Superior temporal gyrus (tissue), 1 donor: ENCODE results near the gene NR1H2.
"Not testable (repeated sequence)": the region's sequence is repeated elsewhere in the genome, so short reads cannot be mapped to it uniquely, and the experiment has no call there.

Experiments used
- DNase-seq: peaks from one replicate; pipeline ENCODE4 v3.0.0-alpha.2; 2016; ENCODE audit errors: extremely low spot score

The NR1H2 gene

GRCh38 chr19:50378169-50378862, 2.1 kb downstream of the NR1H2 start:
- DNase-seq = no peak

DNA sequence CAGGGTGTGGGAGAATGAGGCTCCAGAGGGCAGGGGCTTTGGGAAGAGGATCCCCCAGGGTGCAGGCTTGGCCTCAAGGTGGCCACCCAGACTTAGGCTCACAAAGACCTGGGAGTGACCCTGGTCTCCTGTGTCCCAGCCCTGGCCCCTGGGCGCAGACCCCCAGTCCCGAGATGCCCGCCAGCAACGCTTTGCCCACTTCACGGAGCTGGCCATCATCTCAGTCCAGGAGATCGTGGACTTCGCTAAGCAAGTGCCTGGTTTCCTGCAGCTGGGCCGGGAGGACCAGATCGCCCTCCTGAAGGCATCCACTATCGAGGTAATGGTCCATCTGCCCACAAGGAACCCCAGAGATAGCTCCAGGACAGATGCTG, 2.6 kb downstream of the NR1H2 start:
- no peak for DNase-seq

GRCh38 chr19:50379602-50380001, 3.3 kb downstream of the NR1H2 start:
- no peak for DNase-seq

- DNase-seq = no peak
Measured at GRCh38 chr19:50380137-50380536, 3.9 kb downstream of the NR1H2 start.

- DNase-seq = no peak
Measured at GRCh38 chr19:50380751-50381151, 4.5 kb downstream of the NR1H2 start.

DNA sequence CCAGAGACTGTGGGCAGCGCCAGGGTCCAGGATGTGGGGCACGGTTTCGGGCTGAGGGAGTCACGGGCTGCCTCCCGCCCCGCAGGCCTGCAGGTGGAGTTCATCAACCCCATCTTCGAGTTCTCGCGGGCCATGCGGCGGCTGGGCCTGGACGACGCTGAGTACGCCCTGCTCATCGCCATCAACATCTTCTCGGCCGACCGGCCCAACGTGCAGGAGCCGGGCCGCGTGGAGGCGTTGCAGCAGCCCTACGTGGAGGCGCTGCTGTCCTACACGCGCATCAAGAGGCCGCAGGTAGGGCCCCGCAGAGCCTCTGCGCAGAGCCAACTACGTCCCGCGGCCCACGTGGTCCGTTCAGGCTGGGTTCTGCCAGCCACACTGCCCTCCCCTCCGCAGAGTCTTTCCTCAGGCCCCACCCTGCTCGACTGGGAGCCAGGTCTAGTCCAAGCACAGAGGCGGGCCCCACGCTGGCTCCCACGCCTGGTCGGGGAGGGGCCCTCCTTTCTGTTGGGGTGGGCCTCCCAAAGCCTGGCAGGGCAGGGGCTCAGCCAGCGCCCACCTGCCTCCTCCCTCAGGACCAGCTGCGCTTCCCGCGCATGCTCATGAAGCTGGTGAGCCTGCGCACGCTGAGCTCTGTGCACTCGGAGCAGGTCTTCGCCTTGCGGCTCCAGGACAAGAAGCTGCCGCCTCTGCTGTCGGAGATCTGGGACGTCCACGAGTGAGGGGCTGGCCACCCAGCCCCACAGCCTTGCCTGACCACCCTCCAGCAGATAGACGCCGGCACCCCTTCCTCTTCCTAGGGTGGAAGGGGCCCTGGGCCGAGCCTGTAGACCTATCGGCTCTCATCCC, 5.8 kb downstream of the NR1H2 start:
- no peak for DNase-seq

GRCh38 chr19:50383001-50383851, 7.0 kb downstream of the NR1H2 start:
- DNase-seq = no peak

GRCh38 chr19:50383852-50384684, 7.8 kb downstream of the NR1H2 start, which contains the start of gene POLD1:
TSS of gene POLD1 (plus strand) at chr19:50384347. CDS start at chr19:50398852, 14,505 bp downstream.
- DNase-seq = peak; percentile 88

GRCh38 chr19:50384685-50385535, 8.7 kb downstream of the NR1H2 start:
- DNase-seq = no peak

GRCh38 chr19:50387176-50387867, 11.1 kb downstream of the NR1H2 start:
- no peak for DNase-seq

DNA sequence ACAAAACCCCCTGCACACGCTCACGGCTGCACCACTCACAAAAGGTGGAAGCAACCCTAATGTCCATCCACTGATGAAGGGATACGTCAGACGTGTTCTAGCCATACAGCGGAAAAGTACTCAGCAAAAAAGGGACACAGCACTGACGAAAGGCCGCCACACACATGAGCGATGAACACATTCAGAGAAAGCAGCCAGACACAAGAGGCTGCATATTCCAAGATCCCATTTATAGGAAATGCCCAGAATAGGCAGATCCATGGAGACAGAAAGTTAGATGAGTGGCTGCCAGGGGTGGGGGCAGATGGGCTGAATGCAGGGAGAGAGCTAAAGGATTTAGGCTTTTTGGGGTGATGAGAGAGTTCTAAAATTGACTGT, 11.6 kb downstream of the NR1H2 start:
- peak; percentile 49 for DNase-seq

GRCh38 chr19:50390295-50390694, 14.0 kb downstream of the NR1H2 start:
- not testable (repeated sequence) for DNase-seq

DNA sequence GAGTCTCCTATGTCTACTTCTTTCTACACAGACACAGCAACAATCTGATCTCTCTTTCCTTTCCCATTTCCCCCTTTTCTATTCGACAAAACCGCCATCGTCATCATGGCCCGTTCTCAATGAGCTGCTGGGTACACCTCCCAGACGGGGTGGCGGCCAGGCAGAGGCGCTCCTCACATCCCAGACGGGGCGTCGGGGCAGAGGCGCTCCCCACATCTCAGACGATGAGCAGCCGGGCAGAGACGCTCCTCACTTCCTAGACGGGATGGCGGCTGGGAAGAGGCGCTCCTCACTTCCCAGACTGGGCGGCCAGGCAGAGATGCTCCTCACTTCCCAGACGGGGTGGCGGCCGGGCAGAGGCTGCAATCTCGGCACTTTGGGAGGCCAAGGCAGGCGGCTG, 14.7 kb downstream of the NR1H2 start:
- not testable (repeated sequence) for DNase-seq

DNA sequence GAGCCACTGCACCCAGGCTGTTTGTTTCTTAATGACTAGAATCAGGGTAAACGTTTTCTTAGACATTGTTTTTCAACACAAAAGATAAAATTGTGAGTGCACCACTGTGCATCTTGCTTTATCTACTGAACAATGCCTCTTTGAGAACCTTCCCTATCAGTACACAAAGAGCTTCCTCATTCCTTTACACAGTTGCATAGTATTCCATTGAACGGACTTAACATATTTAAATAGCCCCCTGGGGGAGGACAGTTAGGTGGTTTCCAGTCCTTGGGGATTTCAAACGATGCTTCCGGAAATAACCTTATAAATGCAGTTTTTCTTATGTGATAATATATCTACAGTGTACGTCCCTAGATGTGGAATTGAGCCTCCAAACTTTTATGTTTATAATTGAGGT, 16.5 kb downstream of the NR1H2 start:
- no peak for DNase-seq

DNA sequence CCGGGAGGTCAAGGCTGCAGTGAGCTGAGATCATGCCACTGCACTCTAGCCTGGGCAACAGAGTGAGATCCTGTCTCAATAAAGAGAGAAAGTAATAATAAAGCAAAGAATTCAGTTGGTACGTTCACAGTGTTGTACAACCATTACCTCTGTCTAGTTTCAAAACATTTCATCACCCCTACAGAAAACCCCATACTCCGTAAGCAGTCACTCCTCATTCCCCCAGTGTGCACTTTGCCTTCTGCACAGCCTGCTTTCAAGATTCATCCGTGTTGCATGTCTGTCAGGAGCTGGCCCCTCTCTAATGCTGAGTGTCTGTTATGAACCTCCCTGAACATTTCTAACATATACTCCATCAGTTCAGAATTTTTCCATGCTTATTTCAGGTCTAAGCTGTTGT, 17.3 kb downstream of the NR1H2 start:
- no peak for DNase-seq

DNA sequence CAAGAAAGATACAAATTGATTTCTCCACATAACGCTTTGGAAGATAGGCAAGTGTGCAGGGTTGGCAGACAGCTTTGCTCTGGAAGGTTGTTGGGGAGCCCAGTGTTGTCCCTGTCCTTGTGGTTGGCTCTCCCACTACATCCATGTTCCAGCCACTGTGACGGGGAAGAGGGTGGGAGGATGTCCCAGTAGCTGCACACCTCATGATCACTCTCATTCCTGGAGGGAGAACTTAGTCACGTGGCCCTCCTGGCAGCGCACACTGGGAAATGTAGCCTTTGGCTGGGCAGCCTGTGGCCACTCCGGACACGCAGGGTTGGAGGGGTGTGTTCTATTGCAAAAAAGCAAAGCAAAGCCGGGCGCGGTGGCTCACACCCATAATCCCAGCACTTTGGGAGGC, 17.8 kb downstream of the NR1H2 start:
- DNase-seq = no peak

DNA sequence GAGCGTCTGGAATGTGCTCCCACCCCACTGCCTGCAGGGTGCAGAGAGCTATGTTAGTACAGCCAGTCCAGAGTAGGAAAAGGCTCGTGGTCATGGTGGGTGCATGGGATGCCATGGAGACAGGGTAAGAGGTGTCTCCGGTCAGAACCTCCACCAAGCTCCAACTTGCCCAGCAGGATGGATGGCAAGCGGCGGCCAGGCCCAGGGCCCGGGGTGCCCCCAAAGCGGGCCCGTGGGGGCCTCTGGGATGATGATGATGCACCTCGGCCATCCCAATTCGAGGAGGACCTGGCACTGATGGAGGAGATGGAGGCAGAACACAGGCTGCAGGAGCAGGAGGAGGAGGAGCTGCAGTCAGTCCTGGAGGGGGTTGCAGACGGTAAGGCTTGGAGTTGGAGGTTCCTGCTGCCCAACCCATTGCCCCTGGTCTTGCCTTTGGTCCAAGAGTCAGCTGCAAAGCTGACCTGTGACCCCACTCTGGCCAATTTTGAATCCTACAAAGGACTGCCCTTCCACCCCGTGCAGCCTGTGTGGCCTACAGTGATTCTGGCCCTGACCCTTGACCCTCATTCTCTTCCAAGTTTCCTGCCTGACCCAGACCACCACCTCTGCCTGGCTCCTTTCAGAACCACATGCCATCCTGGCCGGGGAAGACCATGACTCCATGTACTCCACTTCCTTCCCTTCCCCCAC, 22.6 kb downstream of the NR1H2 start:
- no peak for DNase-seq

DNA sequence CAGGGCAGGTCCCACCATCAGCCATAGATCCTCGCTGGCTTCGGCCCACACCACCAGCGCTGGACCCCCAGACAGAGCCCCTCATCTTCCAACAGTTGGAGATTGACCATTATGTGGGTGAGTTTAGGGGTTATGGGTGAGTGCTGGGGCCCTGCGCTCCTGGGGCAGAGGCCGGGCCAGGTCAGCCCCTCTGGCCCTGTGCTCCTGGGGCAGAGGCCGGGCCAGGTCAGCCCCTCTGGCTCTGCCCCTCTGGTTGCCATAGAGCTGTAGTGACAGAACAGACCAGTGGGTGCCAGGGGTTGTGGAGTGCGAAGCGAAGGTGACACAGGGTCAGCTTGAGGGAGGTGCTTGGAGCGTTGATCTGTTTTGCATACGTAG, 23.1 kb downstream of the NR1H2 start:
- no peak for DNase-seq
